Left forelimb (tissue), 1 donor: ENCODE data around the gene SMC5.
"Not testable (repeated sequence)": the region's sequence is repeated elsewhere in the genome, so short reads cannot be mapped to it uniquely, and the experiment has no call there.

Source experiments
- DNase-seq: peaks from one replicate; pipeline ENCODE4 v3.0.0-alpha.2; 2018; ENCODE audit warnings: low spot score

The SMC5 gene

DNA sequence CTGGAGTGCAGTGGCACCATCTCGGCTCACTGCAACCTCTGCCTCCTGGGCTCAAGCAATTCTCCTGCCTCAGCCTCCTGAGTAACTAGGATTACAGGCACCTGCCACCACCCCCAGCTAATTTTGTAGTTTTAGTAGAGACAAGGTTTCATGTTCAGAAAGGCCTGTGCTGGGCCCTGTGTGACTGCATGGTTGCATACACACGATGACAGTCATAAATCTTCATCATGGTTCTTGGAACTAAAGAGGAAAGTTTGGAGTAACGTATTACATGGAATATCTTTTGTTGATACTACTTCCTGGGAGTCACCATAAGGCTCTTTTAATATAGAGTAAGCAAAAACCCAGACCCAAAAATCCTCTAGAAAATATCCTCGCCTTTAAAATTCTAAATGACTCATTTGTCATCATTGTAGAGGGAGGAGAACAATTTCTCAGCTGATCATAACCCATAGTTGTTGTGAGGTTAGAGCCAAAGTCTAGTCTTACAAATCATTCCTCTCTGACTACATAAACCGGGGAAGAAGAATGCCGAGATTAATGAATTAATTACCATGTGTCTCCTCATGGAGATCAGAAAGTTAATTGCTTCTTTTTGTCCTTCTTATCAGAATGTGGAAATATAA, 108.6 kb downstream of the SMC5 start:
- DNase-seq, result no peak

DNA sequence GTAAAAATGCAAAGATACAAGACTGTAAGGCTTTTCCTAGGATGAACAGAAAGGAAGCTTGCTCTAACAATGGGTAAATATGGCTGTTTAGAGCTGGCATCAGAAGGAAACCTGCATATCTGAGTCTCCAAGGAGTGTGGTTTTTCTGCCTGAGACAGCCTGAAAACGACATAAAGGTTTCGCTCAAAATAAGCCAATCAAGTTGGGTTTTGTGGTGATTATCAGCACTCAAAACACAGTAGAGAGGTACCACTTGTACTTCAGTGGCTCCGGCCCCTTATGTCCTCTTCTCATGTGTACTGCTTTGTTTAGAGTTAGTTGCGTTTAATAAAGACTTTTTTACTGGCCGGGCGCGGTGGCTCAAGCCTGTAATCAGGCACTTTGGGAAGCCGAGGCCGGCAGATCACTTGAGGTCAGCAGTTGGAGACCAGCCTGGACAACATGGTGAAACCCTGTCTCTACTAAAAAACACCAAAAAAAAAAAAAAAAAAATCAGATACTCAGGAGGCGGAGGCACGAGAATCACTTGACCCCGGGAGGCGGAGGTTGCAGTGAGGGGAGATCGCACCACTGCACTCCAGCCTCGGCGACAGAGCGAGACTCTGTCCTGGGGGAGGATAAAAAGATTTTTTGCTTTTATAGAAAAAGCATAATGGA, 116.3 kb downstream of the SMC5 start:
- DNase-seq, result no peak

DNA sequence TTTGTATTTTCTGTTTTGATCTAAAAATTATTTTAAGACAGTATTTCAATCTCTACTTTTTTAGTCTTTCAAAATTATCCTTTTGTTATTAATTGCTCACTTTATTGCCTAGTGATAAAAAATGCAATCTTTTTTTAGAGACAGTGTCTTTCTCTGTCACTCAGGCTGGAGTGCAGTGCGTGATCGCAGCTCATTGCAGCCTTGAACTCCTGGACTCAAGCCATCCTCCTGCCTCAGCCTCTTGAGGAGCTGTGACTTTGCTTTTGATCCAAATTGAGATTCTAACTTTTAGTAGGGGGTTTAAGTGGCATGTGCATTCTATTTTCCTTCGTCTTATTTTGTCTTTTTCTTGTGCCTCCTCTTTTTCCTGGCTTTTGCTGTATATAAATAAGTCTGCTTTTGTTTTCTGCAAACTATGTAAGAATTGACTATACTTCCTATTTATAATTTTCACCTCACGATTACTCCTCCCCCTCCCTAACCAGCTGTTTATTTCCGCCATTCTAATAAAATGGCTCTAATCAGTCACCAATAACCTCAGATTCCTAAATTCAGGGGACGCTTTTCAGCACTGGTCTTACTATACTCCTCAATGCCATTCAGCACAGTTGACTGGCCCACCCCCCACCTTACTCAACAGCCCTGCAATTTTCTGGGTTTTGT, 123.4 kb downstream of the SMC5 start:
- no peak for DNase-seq

DNA sequence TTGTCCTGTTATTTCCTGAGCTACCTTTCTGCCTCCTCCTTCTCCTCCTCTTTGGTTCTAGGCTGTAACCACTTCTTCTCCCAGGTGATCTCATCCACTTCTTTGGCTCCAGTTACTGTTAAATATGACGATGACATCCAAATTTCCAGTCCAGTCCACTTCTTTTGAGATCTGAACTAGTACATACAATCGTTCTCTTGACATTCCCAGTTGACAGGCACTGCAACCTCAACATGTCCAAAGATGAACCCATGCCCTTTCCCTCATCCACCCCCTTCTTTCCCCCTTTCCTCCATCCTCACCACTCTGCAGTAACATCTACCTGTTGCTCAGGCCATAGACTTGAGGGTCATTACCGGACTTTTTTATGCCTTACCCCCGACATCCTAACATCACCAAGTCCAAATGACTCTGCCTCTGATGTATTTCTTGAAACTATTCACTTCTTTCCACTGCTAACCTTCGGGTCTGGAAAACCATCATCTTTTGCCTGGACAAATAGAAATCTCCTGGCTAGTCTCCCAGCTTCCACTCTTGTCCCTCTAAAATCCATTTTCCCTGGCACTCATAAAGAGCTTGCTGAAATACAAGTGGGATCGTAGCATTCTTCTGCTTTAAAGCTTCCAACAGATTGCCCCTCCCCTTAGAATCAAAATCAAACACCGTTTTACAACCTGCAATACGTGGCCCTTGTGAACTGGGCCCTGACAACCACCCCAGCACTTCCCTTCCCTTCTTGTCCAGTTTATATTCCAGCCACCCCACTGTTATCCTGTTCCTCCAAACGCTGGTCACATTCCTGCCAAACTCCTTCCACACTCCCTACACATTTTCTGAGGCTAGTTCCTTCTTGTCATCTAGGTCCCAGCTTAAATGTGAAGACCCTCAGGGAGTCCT, 124.2 kb downstream of the SMC5 start:
- no peak for DNase-seq

DNA sequence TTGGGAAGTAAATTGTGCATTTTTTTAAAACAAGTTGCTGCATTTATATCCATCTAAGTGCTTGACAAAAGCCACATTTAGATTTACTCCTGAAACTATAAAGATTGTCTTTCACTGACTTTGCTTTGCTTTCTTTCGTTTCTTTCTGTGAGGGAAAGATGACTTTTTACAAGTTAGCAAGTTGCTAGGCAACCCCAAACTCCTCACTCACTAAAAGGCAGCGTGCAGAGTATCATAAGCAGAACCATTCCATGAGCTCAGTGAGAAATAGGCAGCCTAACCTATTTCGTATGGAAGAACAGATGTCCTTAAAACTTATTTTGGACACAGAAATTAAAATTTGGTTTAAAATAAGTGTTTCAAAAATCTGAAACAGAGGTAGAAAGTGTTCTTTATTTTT, 126.6 kb downstream of the SMC5 start:
- DNase-seq, result no peak

DNA sequence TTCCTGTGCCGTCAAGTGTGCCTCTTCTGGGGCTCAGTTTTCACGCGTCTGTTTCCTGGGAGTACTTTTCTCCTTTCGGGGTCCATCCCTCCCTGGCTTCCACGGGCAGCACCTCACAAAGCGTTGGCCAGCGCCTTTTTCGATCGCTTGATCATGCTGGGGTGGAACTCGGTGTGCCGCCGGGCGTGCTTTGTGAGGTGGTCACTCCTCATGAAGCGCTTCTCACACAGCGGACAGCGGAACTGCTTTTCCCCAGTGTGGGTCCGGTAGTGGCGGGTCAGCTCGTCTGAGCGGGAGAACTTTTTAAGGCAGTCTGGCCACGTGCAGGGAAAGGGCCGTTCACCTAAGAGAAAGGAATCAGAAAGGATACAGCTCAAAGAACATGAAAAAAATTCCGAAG, 128.9 kb downstream of the SMC5 start:
- no peak for DNase-seq

DNA sequence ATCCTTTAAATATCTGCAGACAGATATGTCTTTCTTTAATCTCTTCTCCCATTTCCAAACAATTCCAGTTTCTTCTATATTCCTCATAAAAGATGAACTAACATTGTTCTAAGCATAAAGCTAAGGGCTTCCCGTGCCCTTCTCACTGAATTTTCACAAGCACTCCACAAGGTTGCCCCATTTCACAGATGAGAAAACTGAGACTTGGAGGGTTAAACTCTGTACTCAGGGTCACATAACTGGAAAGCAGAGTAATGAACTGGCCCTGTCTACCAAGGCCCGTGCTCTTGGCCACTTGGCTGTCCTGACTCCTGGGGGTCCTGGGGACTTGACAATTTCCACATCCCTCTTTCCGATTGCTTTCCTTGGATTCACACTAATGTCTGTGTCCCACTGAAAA, 130.4 kb downstream of the SMC5 start:
- no peak for DNase-seq

DNA sequence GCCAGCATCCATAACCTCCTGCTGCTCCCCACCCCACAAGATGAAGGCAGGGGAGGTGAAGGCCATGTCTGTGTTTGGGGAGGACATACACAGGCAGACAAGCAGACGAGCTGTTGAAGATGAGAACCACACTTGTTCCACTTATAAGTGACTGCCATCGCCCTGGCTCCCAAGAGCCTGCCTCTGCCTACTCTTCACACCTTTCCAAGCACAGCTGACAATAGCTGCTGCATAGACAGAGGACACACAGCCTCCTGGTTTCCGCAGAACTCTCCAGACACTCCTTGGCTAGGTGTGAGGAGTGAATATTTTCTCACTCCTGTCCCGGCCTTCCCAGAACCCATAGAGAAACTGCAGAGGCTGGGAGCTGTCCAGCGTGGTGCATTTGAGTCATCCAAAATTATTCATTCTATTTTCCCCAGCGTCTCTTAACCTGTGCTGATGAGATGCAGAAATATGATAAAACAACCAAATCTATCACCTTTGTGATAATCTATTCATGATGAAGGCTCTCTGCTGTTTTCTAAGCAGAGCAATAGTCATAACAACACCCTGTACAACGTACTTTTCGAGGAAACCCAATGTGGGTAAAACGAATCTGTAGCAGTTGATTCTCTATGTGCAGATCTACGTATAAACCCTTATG, 131.0 kb downstream of the SMC5 start:
- no peak for DNase-seq

DNA sequence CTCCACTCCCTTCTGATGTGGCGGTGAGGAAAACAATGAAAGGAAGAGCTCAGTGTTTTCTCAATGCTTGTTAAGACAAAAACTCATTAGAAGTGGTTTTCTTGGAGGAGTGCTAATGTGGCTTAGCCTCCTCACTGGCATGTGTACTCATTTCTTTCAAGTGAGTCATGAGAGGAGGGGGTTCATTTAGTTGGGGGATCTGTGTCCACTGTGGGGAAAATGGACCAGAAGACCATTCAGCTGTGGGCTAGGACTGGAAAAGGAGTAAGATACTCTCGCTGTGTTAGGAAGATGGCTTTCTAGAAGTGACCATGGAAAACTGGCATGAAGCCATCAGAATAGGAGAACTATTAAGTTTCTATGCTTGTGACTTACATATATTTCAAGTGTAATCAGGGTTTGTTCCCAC, 132.2 kb downstream of the SMC5 start:
- no peak for DNase-seq

DNA sequence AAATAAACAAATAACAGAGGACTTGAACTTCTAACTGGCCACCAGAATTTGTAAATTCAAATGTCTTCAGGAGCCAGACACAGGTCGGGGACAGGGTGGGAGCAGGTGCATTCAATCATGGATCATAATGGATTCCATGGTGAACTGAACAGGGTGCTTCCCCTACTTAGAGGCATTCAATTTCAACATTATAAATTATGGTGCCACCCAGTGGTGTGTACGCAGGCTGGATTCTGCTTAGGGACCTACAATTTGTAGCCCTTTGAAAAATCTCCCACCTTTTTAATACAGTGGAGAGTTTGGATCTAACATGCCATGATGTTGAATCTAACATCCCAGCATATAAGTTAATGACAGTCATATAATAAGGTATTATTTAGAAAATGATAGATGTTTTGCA, 133.4 kb downstream of the SMC5 start:
- DNase-seq, result no peak

DNA sequence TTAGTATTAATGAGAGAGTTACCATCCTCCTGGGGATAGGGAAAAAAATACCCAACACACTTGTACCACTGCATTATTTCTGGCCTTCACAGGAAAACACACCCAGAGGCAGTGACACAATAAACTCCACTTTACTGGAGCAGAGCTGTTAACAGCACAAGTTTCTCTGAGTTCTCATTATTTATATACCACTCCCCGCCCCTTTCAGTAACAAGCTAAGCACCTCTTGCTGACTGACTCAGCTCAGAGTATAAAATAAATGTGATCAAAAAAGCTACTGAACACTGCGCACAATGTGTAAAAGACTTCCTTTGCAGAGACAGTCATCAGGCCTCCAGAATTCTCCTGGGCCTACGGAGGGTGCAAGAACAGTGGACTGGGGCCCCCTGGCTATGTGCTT, 134.1 kb downstream of the SMC5 start:
- no peak for DNase-seq

DNA sequence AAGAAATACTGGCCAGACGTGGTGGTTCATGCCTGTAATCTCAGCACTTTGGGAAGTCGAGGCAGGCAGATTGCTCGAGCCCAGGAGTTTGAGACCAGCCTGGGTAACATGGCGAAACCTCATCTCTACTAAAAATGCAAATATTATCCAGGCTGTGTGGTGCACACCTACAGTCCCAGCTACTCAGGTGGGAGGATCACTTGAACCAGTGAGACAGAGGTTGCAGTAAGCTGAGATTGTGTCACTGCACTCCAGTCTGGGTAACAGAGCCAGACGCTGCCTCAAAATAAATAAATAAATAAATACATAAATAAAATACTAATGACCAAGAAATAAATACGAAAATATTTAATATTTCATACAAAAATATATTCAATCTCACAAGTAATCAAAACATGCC, 136.9 kb downstream of the SMC5 start:
- no peak for DNase-seq

DNA sequence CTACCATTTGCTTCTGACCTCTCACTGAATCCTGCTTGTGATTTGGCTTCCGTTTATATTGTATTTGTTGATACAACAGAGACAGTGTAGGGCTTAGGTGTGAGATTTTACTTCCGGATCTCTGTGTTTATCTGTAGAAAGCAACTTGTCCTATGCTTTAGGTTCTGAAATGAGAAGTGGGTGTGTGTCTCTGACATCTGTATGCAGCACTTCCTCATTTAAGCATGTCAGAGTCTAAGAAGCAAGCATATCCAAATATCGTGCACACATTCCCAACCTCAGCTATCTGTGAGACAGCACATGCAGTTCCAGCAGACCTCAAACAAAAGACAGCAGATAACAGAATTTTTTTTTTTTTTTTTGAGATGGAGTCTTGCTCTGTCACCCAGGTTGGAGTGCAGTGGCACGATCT, 139.4 kb downstream of the SMC5 start:
- DNase-seq, result no peak

DNA sequence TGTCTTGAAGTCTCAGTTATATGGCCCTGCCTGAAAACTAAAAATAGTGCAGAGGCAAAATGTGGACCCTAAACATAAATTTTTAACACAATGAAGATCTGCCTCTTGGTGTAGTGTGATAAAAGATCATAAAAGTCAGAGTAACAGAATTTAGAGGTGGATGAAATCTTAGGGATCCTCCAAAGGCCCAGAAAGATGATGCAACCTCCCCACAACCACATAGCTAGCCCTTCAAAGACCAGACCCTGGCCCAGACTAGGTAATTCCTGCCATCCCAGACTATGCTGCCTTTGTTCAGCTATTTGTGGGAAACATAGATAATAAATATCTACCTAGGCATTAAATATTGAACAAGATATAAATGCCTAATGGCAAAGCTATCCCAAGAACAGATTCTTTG, 140.4 kb downstream of the SMC5 start:
- no peak for DNase-seq

DNA sequence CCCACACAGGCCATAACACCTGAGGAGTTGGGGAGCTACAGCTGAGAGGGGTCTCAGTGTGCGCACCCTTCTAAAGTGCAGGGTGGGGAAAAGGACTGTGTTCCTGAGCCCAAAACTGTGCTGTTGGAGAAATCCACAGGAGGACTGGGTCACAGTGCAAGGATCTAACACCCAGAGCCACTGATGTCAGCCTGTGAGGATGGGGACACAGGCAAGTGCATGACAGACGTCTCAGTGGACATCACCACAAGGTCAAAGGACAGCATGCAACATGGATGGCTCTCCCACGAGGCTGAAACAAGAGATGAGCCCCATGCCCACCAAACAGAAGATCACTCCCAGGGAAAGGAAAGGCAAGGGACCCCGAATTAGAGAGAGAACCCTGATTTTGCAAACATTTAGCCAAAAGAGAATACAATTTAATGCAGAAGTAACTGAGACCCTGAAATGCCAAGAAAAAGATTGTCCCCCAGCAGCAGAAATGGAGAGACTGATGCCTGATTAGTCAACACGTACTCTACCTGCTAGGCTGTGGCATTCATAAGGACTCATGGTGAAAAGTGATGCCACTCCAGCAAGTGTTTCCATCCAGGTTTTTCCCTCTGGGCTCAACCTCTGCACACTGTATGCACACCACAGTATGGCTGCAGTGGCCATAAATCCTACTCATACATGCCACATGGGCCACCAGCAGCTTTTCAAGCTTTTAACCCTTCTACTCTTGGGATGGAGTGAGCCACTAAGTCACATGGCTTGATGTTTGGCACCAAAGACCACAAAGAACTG, 141.5 kb downstream of the SMC5 start:
- DNase-seq, result no peak

DNA sequence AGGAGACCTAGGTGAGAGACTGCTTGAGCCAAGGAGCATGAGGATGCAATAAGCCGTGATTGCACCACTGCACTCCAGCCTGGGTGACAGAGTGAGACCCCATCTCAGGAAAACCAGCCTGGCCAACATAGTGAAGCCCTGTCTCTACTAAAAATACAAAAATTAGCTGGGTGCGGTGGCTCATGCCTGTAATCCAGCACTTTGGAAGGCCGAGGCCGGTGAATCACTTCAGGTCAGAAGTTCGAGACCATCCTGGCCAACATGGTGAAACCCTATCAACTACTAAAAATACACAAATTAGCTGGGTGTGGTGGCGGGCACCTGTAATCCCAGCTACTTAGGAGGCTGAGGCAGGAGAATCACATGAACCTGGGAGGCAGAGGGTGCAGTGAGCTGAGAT, 142.5 kb downstream of the SMC5 start:
- not testable (repeated sequence) for DNase-seq

DNA sequence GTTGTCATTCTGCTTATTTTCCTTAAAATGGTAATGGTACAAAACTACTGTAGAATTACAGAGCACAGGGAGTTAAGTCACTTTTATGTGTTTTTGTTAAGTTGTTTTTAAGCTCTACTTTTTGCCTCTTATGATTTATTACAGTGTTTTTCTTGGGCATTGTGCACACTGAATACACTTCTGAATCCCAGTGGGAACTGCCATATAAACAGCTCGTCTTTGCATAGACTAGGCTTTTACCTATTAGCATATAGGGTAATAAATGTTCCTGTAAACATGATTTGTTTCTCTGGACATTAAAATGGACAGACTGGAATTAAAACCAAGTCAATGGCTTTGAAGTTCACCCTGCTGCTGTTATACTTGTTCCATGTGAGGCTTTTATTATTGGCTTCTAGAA, 143.4 kb downstream of the SMC5 start:
- DNase-seq, result no peak

DNA sequence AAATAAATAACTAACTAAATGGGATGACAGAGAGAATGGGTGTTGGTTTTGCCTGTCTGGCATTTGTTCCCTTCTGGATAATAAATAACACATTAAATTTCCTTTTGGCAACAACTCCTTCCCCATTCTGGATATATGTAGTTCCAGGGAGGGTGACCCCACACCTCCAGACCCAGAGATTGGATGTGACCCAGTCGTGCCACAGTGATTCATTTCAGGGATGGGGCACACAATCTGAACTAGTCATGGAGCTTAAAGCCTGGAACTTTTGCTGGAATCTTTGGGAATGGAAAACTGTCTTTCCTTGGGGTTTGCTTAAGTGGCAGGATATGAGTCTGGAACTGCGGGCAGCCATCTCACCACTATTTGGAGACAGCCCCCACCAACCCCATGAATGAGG, 144.4 kb downstream of the SMC5 start:
- DNase-seq, result no peak

DNA sequence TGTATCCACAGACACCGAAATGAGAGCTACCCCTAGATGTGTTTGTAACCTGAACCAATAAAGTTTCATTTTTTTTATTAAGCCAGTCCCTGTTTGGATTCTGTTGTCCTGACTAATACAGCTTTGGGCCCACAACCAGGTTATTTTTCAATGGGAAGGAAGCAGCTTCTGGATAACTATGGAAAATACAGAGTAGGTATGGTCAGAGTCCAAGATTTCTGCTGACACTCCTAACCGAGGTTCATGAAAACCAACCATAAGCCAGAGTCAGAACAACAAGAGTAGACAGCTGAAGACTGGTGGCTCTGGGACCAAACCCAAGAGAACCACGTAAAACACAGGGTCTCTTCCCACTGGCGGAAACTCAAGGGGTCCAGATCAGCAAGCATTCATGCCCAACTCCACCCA, 144.8 kb downstream of the SMC5 start:
- DNase-seq, result no peak

DNA sequence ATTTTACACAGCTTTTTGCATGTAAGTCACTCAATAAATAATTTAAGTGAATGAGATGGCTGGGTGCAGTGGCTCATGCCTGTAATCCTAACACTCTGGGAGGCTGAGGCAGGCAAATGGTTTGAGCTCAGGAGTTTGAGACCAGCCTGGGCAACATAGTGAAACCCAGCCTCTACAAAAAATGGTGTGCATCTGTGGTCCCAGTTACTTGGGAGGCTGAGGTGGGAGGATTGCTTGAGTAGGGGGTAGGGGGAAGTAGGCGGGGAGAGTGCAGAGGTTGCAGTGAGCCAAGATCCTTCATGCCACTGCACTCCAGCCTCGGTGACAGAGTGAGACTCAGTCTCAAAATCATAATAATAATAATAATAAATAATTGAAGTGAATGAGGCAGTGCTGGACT, 145.5 kb downstream of the SMC5 start:
- no peak for DNase-seq
